ENCODE measurements around the gene DSCAM.
"Not testable (repeated sequence)": the region's sequence is repeated elsewhere in the genome, so short reads cannot be mapped to it uniquely, and the experiment has no call there.

The DSCAM gene

GRCh38 chr21:40454057-40454456 is 392.9 kb downstream of the DSCAM start:
- Mint-ChIP-seq H3K4me3 (no peak overlapping the region), H3K4me1 (ENCODE audit: low read depth) (no peaks in the 10 kb centered on the region), H3K36me3 (ENCODE audit: low read depth) (no peaks in the 10 kb centered on the region), H3K27ac (no peak overlapping the region), H3K9me3 (peaks cover 4% of the 10 kb centered on the region), H3K27me3 (ENCODE audit: low read depth) (no peaks in the 10 kb centered on the region)
- no peak for DNase-seq (ENCODE audit: low spot score)

- H3K4me1 Mint-ChIP-seq (ENCODE audit: low read depth): no peaks in the 10 kb centered on the region
- no peaks in the 10 kb centered on the region for H3K36me3 Mint-ChIP-seq (ENCODE audit: low read depth)
- no peak for DNase-seq (ENCODE audit: low spot score)
- H3K27ac Mint-ChIP-seq: no peak overlapping the region
- H3K4me3 Mint-ChIP-seq: no peak overlapping the region
- no peaks in the 10 kb centered on the region for H3K27me3 Mint-ChIP-seq (ENCODE audit: low read depth)
- H3K9me3 Mint-ChIP-seq: peaks cover 4% of the 10 kb centered on the region
Observed at GRCh38 chr21:40453183-40453582, 393.8 kb downstream of the DSCAM start.

- Mint-ChIP-seq H3K9me3 (peaks cover 4% of the 10 kb centered on the region), H3K4me3 (no peak overlapping the region), H3K4me1 (ENCODE audit: low read depth) (no peaks in the 10 kb centered on the region), H3K36me3 (ENCODE audit: low read depth) (no peaks in the 10 kb centered on the region), H3K27me3 (ENCODE audit: low read depth) (no peaks in the 10 kb centered on the region), H3K27ac (no peak overlapping the region)
- DNase-seq (ENCODE audit: low spot score): no peak
Observed at GRCh38 chr21:40452548-40452947, 394.4 kb downstream of the DSCAM start.

GRCh38 chr21:40447016-40447415 is 399.9 kb downstream of the DSCAM start:
- Mint-ChIP-seq H3K4me3 (no peak overlapping the region), H3K27me3 (ENCODE audit: low read depth) (no peaks in the 10 kb centered on the region), H3K4me1 (ENCODE audit: low read depth) (no peaks in the 10 kb centered on the region), H3K27ac (no peak overlapping the region), H3K36me3 (ENCODE audit: low read depth) (no peaks in the 10 kb centered on the region), H3K9me3 (peaks cover 12% of the 10 kb centered on the region)
- no peak for DNase-seq (ENCODE audit: low spot score)

- no peaks in the 10 kb centered on the region for H3K27me3 Mint-ChIP-seq (ENCODE audit: low read depth)
- H3K4me3 Mint-ChIP-seq: no peak overlapping the region
- no peak overlapping the region for H3K27ac Mint-ChIP-seq
- H3K36me3 Mint-ChIP-seq (ENCODE audit: low read depth): no peaks in the 10 kb centered on the region
- H3K9me3 Mint-ChIP-seq: peaks cover 12% of the 10 kb centered on the region
- no peaks in the 10 kb centered on the region for H3K4me1 Mint-ChIP-seq (ENCODE audit: low read depth)
- no peak for DNase-seq (ENCODE audit: low spot score)
Observed at GRCh38 chr21:40445349-40445921, 401.5 kb downstream of the DSCAM start.

GRCh38 chr21:40439581-40439980 is 407.4 kb downstream of the DSCAM start:
- not testable (repeated sequence) for H3K4me1 Mint-ChIP-seq (ENCODE audit: low read depth); H3K36me3 Mint-ChIP-seq (ENCODE audit: low read depth); H3K4me3 Mint-ChIP-seq; H3K27ac Mint-ChIP-seq; H3K27me3 Mint-ChIP-seq (ENCODE audit: low read depth); DNase-seq (ENCODE audit: low spot score)
- H3K9me3 Mint-ChIP-seq: peaks cover 24% of the 10 kb centered on the region

- H3K36me3 Mint-ChIP-seq (ENCODE audit: low read depth): no peaks in the 10 kb centered on the region
- H3K4me1 Mint-ChIP-seq (ENCODE audit: low read depth): no peaks in the 10 kb centered on the region
- peaks cover 19% of the 10 kb centered on the region for H3K9me3 Mint-ChIP-seq
- H3K27me3 Mint-ChIP-seq (ENCODE audit: low read depth): no peaks in the 10 kb centered on the region
- no peak for DNase-seq (ENCODE audit: low spot score)
- H3K27ac Mint-ChIP-seq: no peak overlapping the region
- no peak overlapping the region for H3K4me3 Mint-ChIP-seq
Observed at GRCh38 chr21:40438616-40439015, 408.3 kb downstream of the DSCAM start.

- no peaks in the 10 kb centered on the region for H3K4me1 Mint-ChIP-seq (ENCODE audit: low read depth)
- DNase-seq (ENCODE audit: low spot score): no peak
- H3K27me3 Mint-ChIP-seq (ENCODE audit: low read depth): no peaks in the 10 kb centered on the region
- H3K27ac Mint-ChIP-seq: no peak overlapping the region
- peaks cover 31% of the 10 kb centered on the region for H3K9me3 Mint-ChIP-seq
- no peak overlapping the region for H3K4me3 Mint-ChIP-seq
- no peaks in the 10 kb centered on the region for H3K36me3 Mint-ChIP-seq (ENCODE audit: low read depth)
Observed at GRCh38 chr21:40436261-40436660, 410.7 kb downstream of the DSCAM start.

- no peaks in the 10 kb centered on the region for H3K27me3 Mint-ChIP-seq (ENCODE audit: low read depth)
- H3K27ac Mint-ChIP-seq: no peak overlapping the region
- no peak for DNase-seq (ENCODE audit: low spot score)
- H3K4me3 Mint-ChIP-seq: no peak overlapping the region
- no peaks in the 10 kb centered on the region for H3K36me3 Mint-ChIP-seq (ENCODE audit: low read depth)
- no peaks in the 10 kb centered on the region for H3K4me1 Mint-ChIP-seq (ENCODE audit: low read depth)
- H3K9me3 Mint-ChIP-seq: peaks cover 39% of the 10 kb centered on the region
Observed at GRCh38 chr21:40433538-40433937, 413.4 kb downstream of the DSCAM start.

GRCh38 chr21:40425981-40426380 is 421.0 kb downstream of the DSCAM start:
- H3K36me3 Mint-ChIP-seq (ENCODE audit: low read depth): no peaks in the 10 kb centered on the region
- H3K4me1 Mint-ChIP-seq (ENCODE audit: low read depth): no peaks in the 10 kb centered on the region
- no peak overlapping the region for H3K4me3 Mint-ChIP-seq
- H3K9me3 Mint-ChIP-seq: peaks cover 14% of the 10 kb centered on the region
- no peak overlapping the region for H3K27ac Mint-ChIP-seq
- no peaks in the 10 kb centered on the region for H3K27me3 Mint-ChIP-seq (ENCODE audit: low read depth)
- DNase-seq (ENCODE audit: low spot score): no peak

- H3K27ac Mint-ChIP-seq: no peak overlapping the region
- no peaks in the 10 kb centered on the region for H3K27me3 Mint-ChIP-seq (ENCODE audit: low read depth)
- H3K4me1 Mint-ChIP-seq (ENCODE audit: low read depth): no peaks in the 10 kb centered on the region
- H3K9me3 Mint-ChIP-seq: peaks cover 24% of the 10 kb centered on the region
- H3K4me3 Mint-ChIP-seq: no peak overlapping the region
- no peak for DNase-seq (ENCODE audit: low spot score)
- H3K36me3 Mint-ChIP-seq (ENCODE audit: low read depth): no peaks in the 10 kb centered on the region
Observed at GRCh38 chr21:40422896-40423635, 423.9 kb downstream of the DSCAM start.

- Mint-ChIP-seq H3K9me3 (peaks cover 25% of the 10 kb centered on the region), H3K27ac (no peak overlapping the region), H3K4me3 (no peak overlapping the region), H3K27me3 (ENCODE audit: low read depth) (no peaks in the 10 kb centered on the region), H3K4me1 (ENCODE audit: low read depth) (no peaks in the 10 kb centered on the region), H3K36me3 (ENCODE audit: low read depth) (no peaks in the 10 kb centered on the region)
- DNase-seq (ENCODE audit: low spot score): no peak
Observed at GRCh38 chr21:40421121-40421520, 425.8 kb downstream of the DSCAM start.

GRCh38 chr21:40416572-40416971 is 430.4 kb downstream of the DSCAM start:
- no peak overlapping the region for H3K4me3 Mint-ChIP-seq
- H3K9me3 Mint-ChIP-seq: peaks cover 32% of the 10 kb centered on the region
- no peaks in the 10 kb centered on the region for H3K4me1 Mint-ChIP-seq (ENCODE audit: low read depth)
- no peaks in the 10 kb centered on the region for H3K36me3 Mint-ChIP-seq (ENCODE audit: low read depth)
- H3K27ac Mint-ChIP-seq: no peak overlapping the region
- DNase-seq (ENCODE audit: low spot score): no peak
- H3K27me3 Mint-ChIP-seq (ENCODE audit: low read depth): no peaks in the 10 kb centered on the region

- Mint-ChIP-seq H3K27ac (no peak overlapping the region), H3K27me3 (ENCODE audit: low read depth) (no peaks in the 10 kb centered on the region), H3K9me3 (peaks cover 11% of the 10 kb centered on the region), H3K4me3 (no peak overlapping the region), H3K4me1 (ENCODE audit: low read depth) (no peaks in the 10 kb centered on the region), H3K36me3 (ENCODE audit: low read depth) (no peaks in the 10 kb centered on the region)
- no peak for DNase-seq (ENCODE audit: low spot score)
Observed at GRCh38 chr21:40408561-40408960, 438.4 kb downstream of the DSCAM start.

GRCh38 chr21:40404396-40404800 is 442.6 kb downstream of the DSCAM start:
- no peak for DNase-seq (ENCODE audit: low spot score)
- H3K27me3 Mint-ChIP-seq (ENCODE audit: low read depth): no peaks in the 10 kb centered on the region
- H3K9me3 Mint-ChIP-seq: peaks cover 3% of the 10 kb centered on the region
- no peaks in the 10 kb centered on the region for H3K4me1 Mint-ChIP-seq (ENCODE audit: low read depth)
- H3K4me3 Mint-ChIP-seq: no peak overlapping the region
- no peak overlapping the region for H3K27ac Mint-ChIP-seq
- no peaks in the 10 kb centered on the region for H3K36me3 Mint-ChIP-seq (ENCODE audit: low read depth)

Data from T-helper 2 cell treated with Interferon-gamma antibody and Interleukin-4, amounts not matched to agents 5 μg/mL and 100 μg/mL, for 36 hours (primary cell).